Measurements from ENCODE around the gene RIC8A.

RIC8A gene

GRCh38 chr11:250740-251299 lies 43.3 kb downstream of the RIC8A start:
- peak; percentile 78 for DNase-seq

GRCh38 chr11:251550-251949 lies 44.0 kb downstream of the RIC8A start:
- DNase-seq = peak; percentile 22

GRCh38 chr11:252666-253065 lies 45.2 kb downstream of the RIC8A start:
- DNase-seq = no peak

GRCh38 chr11:253160-253885 lies 45.8 kb downstream of the RIC8A start:
- no peak for DNase-seq

- no peak for DNase-seq
Measured at GRCh38 chr11:253886-254270, 46.4 kb downstream of the RIC8A start.

GRCh38 chr11:255176-255575 lies 47.7 kb downstream of the RIC8A start:
- DNase-seq = peak; percentile 47

- no peak for DNase-seq
Measured at GRCh38 chr11:255816-256215, 48.3 kb downstream of the RIC8A start.

GRCh38 chr11:256952-257737 lies 49.6 kb downstream of the RIC8A start:
- peak; percentile 49 for DNase-seq

- DNase-seq = peak; percentile 48
Measured at GRCh38 chr11:257766-258493, 50.4 kb downstream of the RIC8A start.

- no peak for DNase-seq
Measured at GRCh38 chr11:259413-259812, 51.9 kb downstream of the RIC8A start.

- no peak for DNase-seq
Measured at GRCh38 chr11:261624-262023, 54.1 kb downstream of the RIC8A start.
